K562 (cell line): Measurements from ENCODE around the gene RCOR3. TPM values are rescaled to one million over a fixed set of nuclear protein-coding genes. Genes with fewer than 3 reads are reported as not detected.

Experiments
- ARID4B ChIP-seq: sonication (generic); formaldehyde crosslinking; IDR thresholded peaks from 2 replicates; pipeline ENCODE4 v1.8.0; 2022; ENCODE audit warnings: mild to moderate bottlenecking, missing genetic modification reagents
- BCL6 ChIP-seq: fragments of 250-450 bp; sonication (Bioruptor Pico); IDR thresholded peaks from 2 replicates; pipeline ENCODE4 v1.4.0; 2020
- CBFA2T2 ChIP-seq: fragments of 450-650 bp; conservative IDR thresholded peaks from 2 replicates; pipeline ENCODE4 v1.6.1; 2017; ENCODE audit warnings: mild to moderate bottlenecking
- CHD2 ChIP-seq: IDR thresholded peaks from 2 replicates; pipeline ENCODE4 v1.6.1; 2011; ENCODE audit warnings: low read depth, low read length
- FOXJ3 ChIP-seq: sonication (generic); formaldehyde crosslinking; IDR thresholded peaks from 2 replicates; pipeline ENCODE4 v1.4.0; 2020; ENCODE audit warnings: mild to moderate bottlenecking, missing genetic modification reagents
- HDGF ChIP-seq: fragments of 450-650 bp; IDR thresholded peaks from 2 replicates; pipeline ENCODE4 v1.6.1; 2016
- MXD1 ChIP-seq: fragments of 250-450 bp; sonication (Bioruptor Pico); IDR thresholded peaks from 2 replicates; pipeline ENCODE4 v1.8.0; 2021; ENCODE audit warnings: borderline replicate concordance, mild to moderate bottlenecking, moderate library complexity; ENCODE audit not compliant: poor library complexity, severe bottlenecking
- RBM22 ChIP-seq: fragments of 200-400 bp; formaldehyde crosslinking; IDR thresholded peaks from 2 replicates; pipeline ENCODE4 v1.6.1; 2018; ENCODE audit warnings: low read length, low read depth; ENCODE audit not compliant: poor library complexity, severe bottlenecking
- SIN3B ChIP-seq: fragments of 450-650 bp; IDR thresholded peaks from 2 replicates; pipeline ENCODE4 v1.6.1; 2017; ENCODE audit warnings: low read depth, mild to moderate bottlenecking, moderate library complexity
- VEZF1 ChIP-seq: fragments of 200-800 bp; sonication (Bioruptor generic); IDR thresholded peaks from 2 replicates; pipeline ENCODE4 v1.6.1; 2017; ENCODE audit warnings: missing genetic modification characterization, missing compliant biosample characterization
- ZBTB9 ChIP-seq: fragments of 450-650 bp; formaldehyde crosslinking; IDR thresholded peaks from 2 replicates; pipeline ENCODE4 v1.4.0; 2020; ENCODE audit warnings: mild to moderate bottlenecking, moderate library complexity
- polyA plus RNA-seq, 8 experiments: library from polyadenylated mRNA; depleted of rRNA in 4 of 8; stranded (reverse) in 5 of 8; unstranded in 3 of 8; fragments of >200 nt; fragmentation: Nextera tagmentation in 2 of 8; fragmentation: Illumina TruSeq in 1 of 8; extraction: Ambion mirVana in 2 of 8; extraction: Trizol in 1 of 8; gene quantifications; 2 replicates each; pipeline versions ENCODE4 v1.2.1 to v1.2.3, GENCODE V29; 2011 to 2014; ENCODE audit warnings: inconsistent platforms in 1 of 8, missing spikeins in 1 of 8
- total RNA-seq, 7 experiments: library from RNA; depleted of rRNA in 6 of 7; stranded (reverse); fragments of >200 nt in 6 of 7; fragmentation: Illumina TruSeq in 2 of 7; extraction: Trizol in 2 of 7; gene quantifications; 2 replicates each; pipeline versions ENCODE4 v1.2.1 to v1.2.3, GENCODE V29; 2011 to 2021; ENCODE audit warnings: low replicate concordance in 1 of 7

RCOR3 gene
- total and polyA plus RNA-seq, 9 of the 15 experiments (the other 6 are each of a cell fraction or from before 2014, with no cell fraction given), result 9.7 to 42.7 (median 29.5) TPM

- TF ChIP-seq VEZF1, result peak; percentile 65
- no peak; the same call in 1 of the 2 replicates for TF ChIP-seq ARID4B (CRISPR knock-in tag)
- TF ChIP-seq CHD2, result peak; percentile 75
- TF ChIP-seq SIN3B, result no peak
- TF ChIP-seq MXD1 (CRISPR knock-in tag), result no peak
- no peak for TF ChIP-seq HDGF
- TF ChIP-seq FOXJ3, result no peak
- no peak for TF ChIP-seq BCL6 (CRISPR knock-in tag)
- TF ChIP-seq ZBTB9, result peak; percentile 61; the same call in 1 of the 2 replicates
- 0 out of 2 replicates have a peak, but pooled peaks have one; percentile 7 for TF ChIP-seq CBFA2T2
- TF ChIP-seq RBM22, result no peak
- TF ChIP-seq, all 486 proteins: peak for 71
These were observed 1.3 kb downstream of the RCOR3 start (continued) for GRCh38 chr1:211260141-211261107.
